HG03135 (cell line): ENCODE data around the gene SFXN1.
"Not testable (repeated sequence)": the region's sequence is repeated elsewhere in the genome, so short reads cannot be mapped to it uniquely, and the experiment has no call there.

Experiments used
- ATAC-seq: cut with Tn5 transposase; IDR thresholded peaks from one replicate; pipeline ENCODE4 v1.9.1; 2021; ENCODE audit warnings: mild to moderate bottlenecking, moderate library complexity; ENCODE audit not compliant: unreplicated experiment

The SFXN1 gene

DNA sequence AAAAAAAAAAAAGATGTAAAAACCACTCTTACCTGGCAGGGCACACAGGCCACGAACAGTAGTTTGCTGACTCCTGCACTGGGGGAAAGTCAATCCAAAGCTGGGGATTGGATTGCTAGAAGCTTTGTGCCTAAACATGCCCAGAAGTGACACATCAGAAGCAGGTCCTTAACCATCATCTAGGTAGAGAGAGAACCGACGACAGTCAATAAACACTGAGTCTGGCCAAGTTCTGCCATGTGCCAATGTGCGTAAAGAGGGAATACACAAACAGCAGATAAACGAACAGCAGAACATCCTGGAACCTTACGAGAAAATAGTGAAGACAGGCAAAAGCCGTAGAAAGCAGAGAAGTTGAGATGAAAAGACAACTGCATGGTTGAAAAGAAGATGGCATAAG, 14.9 kb downstream of the SFXN1 start:
- no peak for ATAC-seq

DNA sequence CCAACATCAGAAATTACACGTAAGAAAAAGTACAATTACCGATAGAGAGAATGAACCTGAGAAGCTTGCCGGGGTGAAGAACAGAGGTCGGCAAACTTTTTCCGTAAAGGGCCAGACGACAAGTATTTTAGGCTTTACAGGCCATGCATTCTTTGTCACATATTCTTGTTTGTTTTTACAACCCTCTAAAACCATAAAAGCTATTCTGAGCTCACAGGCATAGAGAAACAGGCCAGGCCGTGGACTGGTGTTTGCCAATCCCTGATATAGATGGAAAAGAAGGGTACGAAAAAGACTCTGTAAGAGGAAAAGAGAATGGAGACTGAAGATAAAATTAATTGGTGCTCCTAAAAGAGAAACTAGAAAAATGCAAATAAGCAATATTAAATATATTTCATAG, 15.4 kb downstream of the SFXN1 start:
- ATAC-seq = no peak

DNA sequence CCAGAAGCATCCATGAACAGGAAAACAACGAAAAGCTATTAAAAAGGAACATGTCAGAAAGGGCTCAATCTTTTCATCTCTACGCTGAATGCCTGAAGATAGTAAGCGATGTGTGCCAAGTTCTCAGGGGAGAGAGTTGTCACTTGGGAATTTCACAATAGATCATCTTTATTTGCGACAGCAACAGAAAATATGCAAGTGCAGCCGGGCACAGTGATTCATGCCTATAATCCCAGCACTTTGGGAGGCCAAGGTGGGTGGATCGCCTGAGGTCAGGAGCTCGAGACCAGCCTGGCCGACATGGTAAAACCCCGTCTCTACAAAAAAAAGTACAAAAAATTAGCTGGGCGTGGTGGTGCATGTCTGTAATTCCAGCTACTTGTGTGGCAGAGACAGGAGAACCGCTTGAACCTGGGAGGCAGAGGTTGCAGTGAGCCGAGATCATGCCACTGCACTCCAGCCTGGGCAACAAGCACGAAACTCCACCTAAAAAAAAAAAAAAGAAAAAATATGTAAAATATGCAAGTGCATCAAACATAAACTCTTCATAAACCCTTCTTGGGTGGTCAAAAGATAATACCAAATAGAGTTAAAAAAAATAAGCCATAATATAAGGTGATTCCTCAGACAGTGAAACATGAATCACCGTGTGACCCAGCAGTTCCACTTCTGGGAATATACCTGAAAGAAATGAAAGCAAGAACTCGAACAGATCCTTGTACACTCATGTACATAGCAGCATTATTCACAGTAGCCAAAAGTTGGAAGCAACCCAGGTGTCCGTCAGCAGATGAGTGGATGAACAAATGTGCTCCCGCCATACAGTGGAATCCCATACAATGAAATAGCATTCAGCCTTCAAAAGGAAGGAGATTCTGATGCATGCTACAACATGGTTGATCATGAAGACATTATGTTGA, 16.2 kb downstream of the SFXN1 start:
- no peak for ATAC-seq

DNA sequence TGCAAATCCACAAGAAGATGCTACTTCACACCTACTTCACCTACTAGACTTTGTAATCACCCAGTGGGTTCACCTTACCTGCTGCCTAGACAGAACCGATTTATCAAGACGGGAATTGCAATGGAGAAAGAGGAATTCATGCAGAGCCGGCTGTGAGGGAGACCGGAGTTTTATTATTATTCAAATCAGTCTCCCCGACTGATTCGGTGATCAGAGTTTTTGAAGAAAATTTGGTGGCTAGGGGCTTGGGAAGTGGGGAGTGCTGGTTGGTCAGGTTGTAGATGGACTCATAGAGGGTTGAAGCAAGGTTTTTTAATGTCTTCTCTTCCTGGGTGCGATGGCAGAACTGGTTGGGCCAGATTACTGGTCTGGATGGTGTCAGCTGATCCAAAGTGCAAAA, 23.4 kb downstream of the SFXN1 start:
- no peak for ATAC-seq

DNA sequence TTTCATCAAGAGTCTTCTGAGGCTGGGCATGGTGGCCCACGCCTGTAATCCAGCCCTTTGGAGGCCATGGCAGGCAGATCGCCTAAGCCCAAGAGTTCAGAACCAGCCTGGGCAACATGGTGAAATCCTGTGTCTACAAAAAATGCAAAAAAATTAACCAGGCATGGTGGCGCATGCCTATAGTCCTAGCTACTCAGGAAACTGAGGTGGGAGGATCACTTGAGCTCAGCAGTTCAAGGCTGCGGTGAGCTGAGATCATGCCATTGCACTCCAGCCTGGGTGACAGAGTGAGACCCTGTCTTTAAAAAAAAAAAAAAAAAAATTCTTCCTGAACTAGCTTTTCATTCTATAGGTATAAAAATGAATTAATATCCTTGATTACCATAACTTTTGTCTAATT, 29.3 kb downstream of the SFXN1 start:
- ATAC-seq = not testable (repeated sequence)

DNA sequence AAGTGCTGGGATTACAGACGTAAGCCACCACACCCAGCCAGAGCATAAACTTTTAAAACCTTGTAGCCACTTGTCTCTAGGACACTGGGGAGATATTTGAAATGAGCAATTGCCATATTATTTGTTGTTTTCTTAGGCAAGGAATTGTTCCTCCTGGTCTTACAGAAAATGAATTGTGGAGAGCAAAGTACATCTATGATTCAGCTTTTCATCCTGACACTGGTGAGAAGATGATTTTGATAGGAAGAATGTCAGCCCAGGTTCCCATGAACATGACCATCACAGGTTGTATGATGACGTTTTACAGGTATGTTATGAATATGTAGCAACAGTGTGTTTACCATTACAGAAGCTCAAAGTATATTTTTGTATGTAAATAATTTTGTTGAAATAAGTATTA, 30.5 kb downstream of the SFXN1 start:
- no peak for ATAC-seq

DNA sequence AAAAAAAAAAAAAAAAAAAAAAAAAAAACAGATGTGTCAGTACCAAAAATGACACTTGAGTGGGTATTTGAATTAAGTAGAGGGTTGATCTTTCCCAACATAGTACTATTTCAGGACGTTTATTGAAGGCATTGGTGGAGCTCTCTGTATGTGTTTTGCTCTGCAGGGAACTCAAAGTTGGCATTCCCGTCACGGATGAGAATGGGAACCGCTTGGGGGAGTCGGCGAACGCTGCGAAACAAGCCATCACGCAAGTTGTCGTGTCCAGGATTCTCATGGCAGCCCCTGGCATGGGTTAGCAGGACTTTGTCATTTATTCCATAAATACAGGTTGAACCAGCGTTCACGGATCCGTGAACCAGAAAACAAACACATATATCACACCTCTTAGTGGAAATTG, 34.9 kb downstream of the SFXN1 start:
- ATAC-seq = no peak

DNA sequence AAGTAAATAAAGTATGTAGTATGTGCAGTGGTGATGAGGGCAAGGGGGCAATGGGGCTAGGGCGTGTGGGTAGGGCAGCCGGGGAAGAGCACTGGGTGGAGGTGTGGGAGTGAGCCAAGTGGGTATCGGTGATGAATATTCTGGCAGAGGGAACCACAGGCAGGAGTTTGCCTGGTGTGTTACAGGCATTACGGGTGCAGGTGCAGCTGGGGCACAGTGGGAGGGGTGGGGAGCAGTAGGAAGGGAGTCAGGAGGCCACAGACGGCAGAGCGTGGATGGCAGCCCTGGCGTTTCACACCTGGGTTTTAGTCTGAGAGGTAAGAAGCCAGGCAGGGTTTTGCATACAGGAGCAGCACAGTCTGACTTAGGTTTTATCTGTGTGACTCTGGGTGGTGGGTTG, 35.4 kb downstream of the SFXN1 start:
- ATAC-seq = no peak

DNA sequence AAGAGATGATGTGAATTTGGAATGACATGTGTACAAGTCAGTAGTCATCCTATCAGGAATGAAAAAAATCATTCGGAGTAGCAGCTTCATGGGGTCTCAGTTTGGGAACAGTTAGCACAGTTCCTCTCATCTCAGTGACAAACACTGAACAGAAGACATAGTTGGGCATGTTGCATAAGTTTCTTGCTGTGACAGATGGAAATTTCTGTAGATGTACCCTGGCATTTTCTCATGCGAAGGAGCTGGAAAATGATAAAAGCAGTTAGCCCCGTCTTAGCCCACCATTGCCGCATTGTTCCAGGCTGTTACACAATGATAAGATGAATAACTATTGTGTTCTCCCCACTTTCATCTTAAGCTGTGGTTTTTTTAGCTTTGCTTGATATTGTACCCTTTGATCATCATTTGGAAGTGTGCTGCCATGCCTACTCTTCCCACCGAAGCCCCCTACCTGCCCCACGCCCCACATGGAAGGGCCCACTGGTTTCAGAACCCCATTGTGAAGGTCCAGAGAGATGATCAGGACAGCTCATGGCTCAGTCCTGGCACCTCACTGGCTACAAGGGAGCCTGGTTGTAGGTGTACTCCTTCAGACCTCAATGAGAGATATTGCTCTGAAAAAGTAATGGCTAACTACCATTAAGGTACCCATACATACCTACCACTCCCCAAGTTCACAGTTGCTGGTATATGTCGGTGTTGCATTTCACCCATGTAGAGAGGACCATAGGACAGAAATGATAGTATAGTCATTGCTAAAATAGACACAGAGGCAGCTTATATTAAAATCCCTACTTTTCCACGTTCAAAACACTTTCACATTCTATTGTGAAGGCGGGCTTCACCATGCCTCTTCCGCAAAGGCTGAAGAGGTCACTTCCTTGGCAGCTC, 38.8 kb downstream of the SFXN1 start:
- no peak for ATAC-seq

DNA sequence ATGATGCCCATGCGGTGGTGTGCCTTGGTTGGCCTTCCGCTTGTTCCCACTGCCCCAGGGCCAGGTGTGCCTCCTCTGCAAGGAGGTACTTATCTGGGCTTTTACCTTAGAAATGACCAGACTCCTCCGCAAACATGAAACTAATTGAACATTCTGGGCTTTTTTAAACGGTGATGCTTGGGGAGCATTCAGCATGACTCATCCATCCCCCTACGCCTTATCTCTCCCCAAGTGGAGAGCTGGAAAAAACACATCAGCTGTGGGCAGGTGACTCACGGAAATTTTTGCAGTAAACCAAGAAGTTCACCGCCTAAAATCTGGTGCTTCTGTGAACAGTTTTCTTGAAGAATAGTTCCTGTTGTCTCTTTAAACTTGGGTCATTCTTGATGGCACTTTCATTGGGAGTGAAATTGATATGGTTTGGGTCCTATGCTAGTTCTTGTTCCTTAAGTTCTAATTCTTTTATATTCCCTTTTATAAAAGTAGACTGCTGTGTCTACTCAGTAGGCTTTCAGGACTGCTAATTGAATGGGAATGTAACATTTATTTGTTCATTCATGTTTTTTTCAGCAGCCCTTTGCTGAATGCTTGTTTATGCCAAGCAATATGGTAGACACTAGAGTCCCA, 39.6 kb downstream of the SFXN1 start:
- ATAC-seq = no peak

DNA sequence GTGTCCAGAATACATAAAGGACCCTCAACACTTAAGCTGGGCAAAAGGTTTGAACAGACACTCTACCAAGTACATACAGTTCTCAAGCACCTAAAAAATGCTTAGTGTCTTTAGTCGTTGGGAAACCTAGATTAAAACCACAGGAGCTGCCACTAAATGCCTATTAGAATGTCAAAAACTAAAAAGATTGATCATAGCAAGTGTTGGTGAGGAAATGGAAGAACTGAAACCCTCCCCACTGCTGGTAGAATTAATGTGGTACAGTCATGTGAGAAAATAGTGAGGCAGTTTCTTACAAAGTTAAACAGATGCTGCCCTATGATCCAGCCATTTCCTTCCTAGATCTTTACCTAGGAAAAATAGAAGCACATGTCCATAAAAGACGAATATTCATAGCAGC, 40.6 kb downstream of the SFXN1 start:
- ATAC-seq = no peak

DNA sequence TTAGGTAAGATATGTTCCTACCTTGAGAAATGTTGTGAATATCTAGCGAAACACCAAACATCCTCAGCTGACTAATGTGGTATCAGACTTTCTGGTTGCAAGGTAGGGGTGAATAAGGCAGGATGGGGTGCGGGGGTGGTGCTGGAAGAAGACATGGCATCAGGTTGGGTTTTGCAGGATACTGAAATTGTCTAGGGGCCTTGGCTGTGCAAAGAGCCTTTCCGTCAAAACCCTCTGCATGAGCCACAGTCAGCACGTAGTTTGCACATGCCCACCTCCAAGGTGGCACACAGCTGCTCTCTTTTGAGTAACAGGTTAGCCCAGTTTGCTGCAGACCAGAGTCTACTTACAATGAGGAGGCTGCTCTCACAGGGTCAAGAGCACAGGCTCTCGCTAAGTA, 42.0 kb downstream of the SFXN1 start:
- no peak for ATAC-seq

DNA sequence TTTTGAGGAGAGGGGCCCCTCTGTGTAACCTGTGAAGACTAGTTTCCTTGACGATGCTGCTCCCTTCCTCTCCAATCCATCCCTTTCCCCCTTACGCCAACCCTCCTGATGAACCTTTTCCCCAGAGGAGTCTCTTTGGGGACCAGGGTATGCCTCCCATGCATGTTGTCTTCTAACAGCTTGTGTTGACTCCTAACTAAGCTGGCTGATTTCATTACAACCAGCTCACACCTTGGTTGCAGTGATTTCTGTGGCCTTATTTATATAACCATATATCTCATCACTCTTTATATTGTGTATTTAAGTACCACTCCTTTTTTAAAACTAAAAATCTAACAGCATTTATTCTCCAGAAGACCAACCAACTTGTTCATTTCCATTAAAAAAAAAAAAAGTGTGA, 42.5 kb downstream of the SFXN1 start:
- ATAC-seq = no peak

DNA sequence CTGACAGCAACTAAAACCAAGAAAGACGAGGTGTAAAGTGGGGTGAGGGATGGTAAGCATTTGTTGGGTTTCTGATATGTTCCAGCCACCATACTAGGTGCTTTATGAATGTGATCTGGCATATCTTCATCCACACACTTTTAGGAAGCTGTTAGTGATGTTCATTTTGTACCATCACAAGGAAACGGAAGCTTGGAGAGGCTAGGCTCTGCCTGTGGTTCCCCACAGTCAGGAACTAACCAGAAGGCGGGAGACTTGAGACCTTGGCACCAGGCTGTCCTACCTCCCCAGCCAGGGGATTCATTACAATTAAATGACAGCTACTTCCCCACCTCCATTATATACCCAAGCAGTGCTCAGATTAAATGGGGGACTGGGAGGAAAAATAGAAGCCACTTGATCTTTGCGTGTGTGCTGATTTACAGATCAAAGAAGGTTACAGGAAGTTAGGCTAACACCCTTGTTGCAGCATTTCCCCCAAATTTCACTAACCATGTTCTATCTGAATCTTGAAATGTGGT, 43.0 kb downstream of the SFXN1 start:
- ATAC-seq = no peak

DNA sequence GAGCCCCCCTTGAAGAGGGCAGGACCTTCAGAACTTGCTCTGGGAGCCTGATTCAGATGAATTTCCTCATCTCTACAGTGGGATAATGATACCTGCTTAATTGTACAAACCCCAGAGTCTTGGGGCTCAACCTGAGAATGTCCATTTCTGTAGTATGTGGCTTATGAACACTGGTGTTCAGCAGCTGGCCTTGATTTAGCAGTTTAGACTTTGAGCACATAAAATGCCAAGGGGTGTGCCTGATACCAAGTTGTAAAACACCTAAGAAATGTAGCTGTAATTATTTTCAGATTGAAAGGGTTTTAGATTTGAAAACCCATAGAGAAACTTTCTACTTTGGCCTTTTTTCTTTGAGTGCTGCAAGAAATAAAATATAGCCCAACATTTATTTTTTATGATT, 44.9 kb downstream of the SFXN1 start:
- no peak for ATAC-seq

DNA sequence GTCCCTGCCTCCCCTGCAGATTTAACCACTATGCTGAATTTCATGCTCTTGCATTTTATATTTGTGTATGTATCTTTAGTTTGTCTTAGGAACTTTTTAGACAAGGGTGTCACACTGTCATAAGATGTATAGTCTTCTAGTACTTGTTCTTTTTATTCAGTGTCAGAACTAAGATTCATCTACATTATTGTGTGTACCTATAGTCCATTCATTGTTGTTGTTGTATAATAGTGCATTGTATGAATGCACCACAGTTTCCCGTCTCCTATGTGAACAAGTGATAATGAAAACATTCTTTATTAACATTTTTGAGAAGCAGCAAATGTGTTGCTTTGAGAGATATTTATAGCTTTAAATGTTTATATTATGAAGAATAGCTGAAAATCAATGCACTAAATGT, 45.9 kb downstream of the SFXN1 start:
- ATAC-seq = no peak

DNA sequence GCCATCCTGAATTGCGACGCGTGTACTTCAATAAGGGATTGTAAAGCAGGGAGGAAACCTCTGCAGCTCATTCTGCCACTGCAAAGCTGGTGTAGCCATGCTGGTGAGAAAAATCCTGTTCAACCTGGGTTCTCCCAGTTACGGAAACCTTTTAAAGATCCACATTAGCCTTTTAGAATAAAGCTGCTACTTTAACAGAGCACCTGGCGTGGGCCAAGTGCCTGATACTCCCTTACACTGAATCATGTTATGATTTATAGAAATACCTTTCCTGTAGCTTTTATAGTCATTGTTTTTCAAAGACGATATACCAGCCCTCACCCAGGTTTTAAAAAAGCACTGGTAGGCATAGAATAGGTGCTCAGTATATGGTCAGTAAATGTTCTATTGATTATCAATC, 48.3 kb downstream of the SFXN1 start:
- no peak for ATAC-seq

DNA sequence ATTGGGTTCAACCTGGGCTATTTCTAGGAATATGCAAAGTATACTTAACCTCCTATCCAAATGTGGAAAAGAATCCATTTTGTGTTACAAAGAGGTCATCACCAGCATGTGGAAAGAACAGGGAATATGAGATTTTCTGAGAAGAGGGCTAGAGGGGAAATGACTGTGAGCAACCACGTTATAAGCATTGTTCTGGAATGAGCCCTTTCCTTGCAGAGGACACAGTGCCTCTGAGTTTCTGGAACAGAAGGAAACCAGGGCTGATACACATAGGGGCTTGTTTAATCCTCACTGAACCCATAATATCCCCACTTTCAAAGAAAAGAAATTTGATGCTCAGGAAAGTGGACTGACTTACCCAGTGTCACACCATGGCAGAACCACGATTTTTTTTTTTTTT, 53.0 kb downstream of the SFXN1 start:
- ATAC-seq = no peak

DNA sequence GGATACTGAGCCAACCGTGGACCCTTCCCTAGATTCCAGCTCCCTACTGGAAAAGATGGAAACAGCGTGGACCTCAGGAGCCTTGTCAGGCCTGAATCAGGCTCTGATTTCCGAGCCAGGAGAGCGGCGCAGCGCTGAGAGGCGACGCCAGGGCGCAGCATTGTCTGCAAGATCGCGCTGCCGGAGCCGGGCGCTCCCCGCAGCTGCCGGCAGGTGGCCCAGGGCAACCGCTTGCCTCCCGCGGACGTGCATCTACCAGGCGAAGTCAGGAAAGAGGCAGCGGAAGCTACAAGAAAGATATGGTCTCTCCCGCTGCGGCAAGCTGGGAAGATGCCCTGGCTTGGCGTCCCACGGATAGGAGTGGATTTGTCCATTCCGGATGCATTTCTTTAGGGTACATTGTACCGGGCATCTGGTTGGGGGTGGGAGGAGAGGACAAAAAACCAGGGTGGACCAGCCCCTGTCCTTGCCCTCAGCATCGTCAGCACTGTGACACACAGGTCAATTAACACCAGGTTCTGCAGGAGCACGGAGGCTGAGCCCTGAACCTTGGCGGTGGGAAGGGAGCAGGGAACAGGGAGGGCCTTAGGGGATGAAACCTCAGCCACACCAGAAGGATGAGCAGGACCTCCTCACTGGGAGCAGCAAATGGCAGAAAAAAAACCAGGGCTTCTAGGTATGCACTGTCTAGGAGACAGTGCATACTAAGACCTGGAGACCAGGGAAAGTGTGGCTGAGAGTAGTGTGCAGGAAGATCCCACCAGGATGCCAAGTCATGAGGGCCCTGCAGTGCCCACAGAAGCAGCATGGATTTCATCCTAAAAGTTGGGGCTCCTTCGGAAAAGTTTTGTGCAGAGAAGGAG, 55.9 kb downstream of the SFXN1 start:
- ATAC-seq = peak; percentile 94

DNA sequence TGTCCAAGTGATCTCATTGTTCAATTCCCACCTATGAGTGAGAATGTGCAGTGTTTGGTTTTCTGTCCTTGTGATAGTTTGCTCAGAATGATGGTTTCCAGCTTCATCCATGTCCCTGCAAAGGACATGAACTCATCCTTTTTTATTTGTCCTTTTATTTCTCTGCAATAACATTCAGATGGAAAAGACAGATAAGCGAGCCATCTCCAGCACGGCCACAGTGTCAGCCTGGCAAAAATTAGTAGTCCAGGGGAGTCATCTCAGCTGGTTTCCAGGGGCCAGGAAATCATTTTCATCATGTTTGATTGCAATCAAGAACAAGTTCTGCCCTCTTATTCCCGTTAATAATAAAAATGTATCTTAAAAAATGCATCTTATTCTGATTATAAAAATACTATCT, 57.0 kb downstream of the SFXN1 start:
- not testable (repeated sequence) for ATAC-seq
